HepG2 (cell line): ENCODE results near the gene AP1S3. TPM values are rescaled to one million over a fixed set of nuclear protein-coding genes. Genes with fewer than 3 reads are reported as not detected.

Experiments used
- ARID2 ChIP-seq: sonication (generic); formaldehyde crosslinking; IDR thresholded peaks from 2 replicates; pipeline ENCODE4 v1.8.1; 2022; ENCODE audit warnings: mild to moderate bottlenecking, missing genetic modification reagents, borderline replicate concordance
- FOXO1 ChIP-seq: sonication (generic); formaldehyde crosslinking; IDR thresholded peaks from 2 replicates; pipeline ENCODE4 v1.4.0; 2020; ENCODE audit warnings: missing genetic modification reagents
- GRHL1 ChIP-seq: sonication (generic); formaldehyde crosslinking; conservative IDR thresholded peaks from 2 replicates; pipeline ENCODE4 v1.8.0; 2022; ENCODE audit warnings: missing genetic modification reagents
- HNF4A ChIP-seq: sonication (generic); formaldehyde crosslinking; IDR thresholded peaks from 2 replicates; pipeline ENCODE4 v1.4.0; 2020; ENCODE audit warnings: missing genetic modification reagents
- KLF6 ChIP-seq: IDR thresholded peaks from 2 replicates; pipeline ENCODE4 v1.8.0; 2016; ENCODE audit warnings: missing biosample characterization, missing genetic modification reagents
- MIXL1 ChIP-seq: IDR thresholded peaks from 2 replicates; pipeline ENCODE4 v1.6.1; 2016
- NR2F6 ChIP-seq, 2 experiments: IDR thresholded peaks; 2 replicates each; pipeline ENCODE4 v1.6.1; 2016; ENCODE audit warnings: antibody characterized with exemption in 1 of 2, mild to moderate bottlenecking in 1 of 2
- SPEN ChIP-seq: sonication (generic); formaldehyde crosslinking; IDR thresholded peaks from 2 replicates; pipeline ENCODE4 v1.5.1; 2020; ENCODE audit warnings: low read depth, mild to moderate bottlenecking, missing genetic modification reagents
- ZBTB49 ChIP-seq: sonication (generic); formaldehyde crosslinking; IDR thresholded peaks from 2 replicates; pipeline ENCODE4 v1.4.0; 2020; ENCODE audit warnings: missing genetic modification reagents, borderline replicate concordance
- ZNF24 ChIP-seq: fragments of 450-650 bp; IDR thresholded peaks from 2 replicates; pipeline ENCODE4 v1.6.1; 2017; ENCODE audit warnings: antibody characterized with exemption, mild to moderate bottlenecking
- ZNF30 ChIP-seq: sonication (generic); formaldehyde crosslinking; IDR thresholded peaks from 2 replicates; pipeline ENCODE4 v1.5.0; 2020; ENCODE audit warnings: mild to moderate bottlenecking, missing genetic modification reagents
- ZNF362 ChIP-seq: sonication (generic); formaldehyde crosslinking; IDR thresholded peaks from 2 replicates; pipeline ENCODE4 v1.4.0; 2020; ENCODE audit warnings: missing genetic modification reagents, mild to moderate bottlenecking, borderline replicate concordance
- ZNF501 ChIP-seq: sonication (generic); formaldehyde crosslinking; IDR thresholded peaks from 2 replicates; pipeline ENCODE4 v1.5.1; 2020; ENCODE audit warnings: mild to moderate bottlenecking, moderate library complexity, missing genetic modification reagents
- ZNF574 ChIP-seq: sonication (generic); formaldehyde crosslinking; IDR thresholded peaks from 2 replicates; pipeline ENCODE4 v1.4.0; 2020; ENCODE audit warnings: missing genetic modification reagents
- ZNF619 ChIP-seq: sonication (generic); formaldehyde crosslinking; IDR thresholded peaks from 2 replicates; pipeline ENCODE4 v1.4.0; 2020; ENCODE audit warnings: mild to moderate bottlenecking, missing genetic modification reagents
- ZNF710 ChIP-seq: sonication (generic); formaldehyde crosslinking; IDR thresholded peaks from 2 replicates; pipeline ENCODE4 v1.5.0; 2020; ENCODE audit warnings: mild to moderate bottlenecking, missing genetic modification reagents, borderline replicate concordance
- ZNF768 ChIP-seq: sonication (generic); formaldehyde crosslinking; IDR thresholded peaks from 2 replicates; pipeline ENCODE4 v1.4.0; 2020; ENCODE audit warnings: missing genetic modification reagents
- polyA plus RNA-seq, 8 experiments: library from polyadenylated mRNA; depleted of rRNA in 3 of 8; stranded (reverse) in 7 of 8; unstranded in 1 of 8; fragments of >200 nt; fragmentation: Illumina TruSeq in 4 of 8; extraction: Trizol in 4 of 8; gene quantifications; 2 replicates each; pipeline versions ENCODE4 v1.2.1 to v1.2.3, GENCODE V29; 2011 to 2016; ENCODE audit warnings: low read depth in 4 of 8, missing spikeins in 1 of 8, mixed read lengths in 1 of 8; ENCODE audit not compliant: insufficient read depth in 1 of 8
- total RNA-seq, 5 experiments: library from RNA; depleted of rRNA; stranded (reverse); fragments of >200 nt; fragmentation: Illumina TruSeq; extraction: Trizol; gene quantifications; 2 replicates each; pipeline ENCODE4 v1.2.3, GENCODE V29; 2016; ENCODE audit warnings: low read depth in 1 of 5

AP1S3 gene
- total and polyA plus RNA-seq, 2 of the 13 experiments (the other 11 are each of a cell fraction or from before 2014, with no cell fraction given), result 3.0 to 16.3 TPM

- TF ChIP-seq ZNF362 (no peak), ZBTB49 (CRISPR knock-in tag) (no peak), ZNF30 (CRISPR knock-in tag) (no peak), ZNF501 (no peak), KLF6 (CRISPR knock-in tag) (no peak), MIXL1 (CRISPR knock-in tag) (no peak), GRHL1 (CRISPR knock-in tag) (no peak), ZNF768 (CRISPR knock-in tag) (no peak), HNF4A (CRISPR knock-in tag) (peak; percentile 96), ZNF574 (CRISPR knock-in tag) (no peak), ZNF710 (CRISPR knock-in tag) (no peak), NR2F6 (IDR thresholded peaks at IDR 0.05) (no peak), NR2F6 (CRISPR knock-in tag; IDR thresholded peaks at IDR 0.05) (peak; percentile 32; the same call in 1 of the 2 replicates), ARID2 (no peak), ZNF619 (no peak), FOXO1 (peak; percentile 48; the same call in 1 of the 2 replicates), SPEN (CRISPR knock-in tag) (no peak), ZNF24 (peak; percentile 6; the same call in 1 of the 2 replicates)
These were observed 23.7 kb upstream of the AP1S3 start (continued) for GRCh38 chr2:223860809-223861738.
